Stimulated activated naive CD4-positive, alpha-beta T cell treated with Interleukin-2 at 50 U/mL for 16 hours (primary cell): ENCODE data around the gene OR5H2.
"Not testable (repeated sequence)": the region's sequence is repeated elsewhere in the genome, so short reads cannot be mapped to it uniquely, and the experiment has no call there.

ENCODE experiments used
- DNase-seq: peaks from one replicate; lab custom pipeline; 2025; lab: John Stamatoyannopoulos, UW

Gene OR5H2

DNA sequence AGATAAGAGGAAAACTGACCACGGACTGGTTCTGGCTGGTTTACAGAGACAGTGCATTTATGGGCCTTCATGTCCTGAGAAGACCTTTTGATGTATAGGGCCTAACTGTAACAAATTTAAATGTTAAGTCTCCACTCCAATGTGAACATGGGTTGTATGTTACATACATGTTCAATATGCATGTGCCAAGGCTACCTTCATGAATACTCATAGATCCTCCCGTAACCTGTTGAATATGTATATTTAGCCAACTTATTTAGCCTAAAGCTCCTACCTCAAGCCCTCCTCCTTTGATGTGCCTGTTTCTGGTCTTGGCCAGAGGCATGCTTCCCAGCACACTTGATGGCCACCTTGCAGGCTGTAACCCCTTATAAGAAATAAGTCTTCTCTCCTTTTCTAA, at the start of gene OR5H2:
Gene OR5H2, plus strand, starts transcription at position 301 of the 400 bp plus-strand sequence. CDS start 398 bp downstream, outside the sequence.
- no peak for DNase-seq

DNA sequence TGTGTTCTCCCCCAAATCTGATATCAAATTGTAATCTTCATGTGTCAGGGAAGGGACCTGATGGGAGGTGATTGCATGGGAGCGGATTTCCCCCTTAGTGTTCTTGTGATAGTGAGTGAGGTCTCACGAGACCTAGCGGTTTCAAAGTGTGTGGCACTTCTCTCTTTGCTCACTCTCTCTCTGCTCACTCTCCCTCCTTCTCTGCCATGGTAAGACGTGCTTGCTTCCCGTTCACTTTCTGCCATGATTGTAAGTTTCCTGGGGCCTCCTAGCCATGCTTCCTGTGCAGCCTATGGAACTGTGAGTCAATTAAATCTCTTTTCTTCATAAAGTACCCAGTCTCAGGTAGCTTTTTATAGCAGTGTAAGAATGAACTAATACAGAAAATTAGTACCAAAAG, 48.8 kb upstream of the OR5H2 start:
- no peak for DNase-seq

DNA sequence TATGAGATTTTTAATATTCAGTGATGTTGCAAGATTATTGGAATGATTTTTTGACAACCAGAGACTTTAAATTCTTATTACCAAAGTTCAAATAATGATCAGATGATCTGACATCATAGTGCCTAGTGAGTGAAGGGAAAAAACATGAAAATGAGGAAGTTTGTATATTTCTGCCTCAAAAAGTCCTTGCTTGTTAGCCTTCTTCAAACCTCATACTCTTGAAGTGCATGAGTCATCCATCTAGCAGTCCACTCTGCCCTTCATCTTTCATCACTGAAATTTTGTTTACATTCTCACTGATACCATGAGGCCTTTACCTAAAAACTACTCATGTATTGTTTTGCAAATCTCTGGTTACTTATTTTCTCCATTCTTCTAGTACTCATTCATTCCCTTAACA, 42.2 kb upstream of the OR5H2 start:
- DNase-seq: no peak

DNA sequence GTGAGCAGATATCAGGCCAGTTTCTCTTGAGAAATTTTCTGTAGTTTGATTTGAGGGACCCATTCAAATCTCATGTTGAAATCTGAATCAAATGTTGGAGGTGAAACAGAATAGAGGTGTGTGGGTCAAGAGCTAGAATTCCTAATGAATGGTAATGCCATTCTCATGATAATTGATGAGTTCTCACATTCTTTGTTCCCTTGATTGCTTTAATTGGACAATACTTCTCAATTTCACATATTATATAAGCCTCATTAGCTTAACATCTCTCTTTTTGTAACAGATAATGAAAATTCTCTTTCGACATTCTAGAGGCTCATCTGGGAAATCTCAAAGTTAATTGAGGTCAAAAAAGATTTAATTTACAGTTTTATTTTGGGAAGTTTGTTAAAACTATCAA, 40.1 kb upstream of the OR5H2 start:
- no peak for DNase-seq

DNA sequence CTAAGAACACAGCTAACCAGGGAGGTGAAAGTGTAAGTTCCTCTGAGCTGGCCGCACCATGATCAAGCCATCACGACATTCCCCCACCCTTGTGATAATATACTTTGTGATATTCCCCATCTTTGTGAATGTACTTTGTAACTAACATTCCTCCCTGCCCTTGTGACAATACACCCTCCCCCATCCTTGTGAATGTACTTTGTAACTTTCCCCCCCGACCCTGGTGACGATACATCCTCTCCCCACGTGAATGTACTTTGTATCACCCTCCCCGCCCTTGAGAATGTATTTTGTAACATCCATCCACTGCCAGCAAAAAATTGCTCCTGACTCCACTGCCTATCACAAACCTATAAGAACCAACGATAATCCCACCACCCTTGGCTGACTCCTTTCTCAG, 38.5 kb upstream of the OR5H2 start:
- no peak for DNase-seq

DNA sequence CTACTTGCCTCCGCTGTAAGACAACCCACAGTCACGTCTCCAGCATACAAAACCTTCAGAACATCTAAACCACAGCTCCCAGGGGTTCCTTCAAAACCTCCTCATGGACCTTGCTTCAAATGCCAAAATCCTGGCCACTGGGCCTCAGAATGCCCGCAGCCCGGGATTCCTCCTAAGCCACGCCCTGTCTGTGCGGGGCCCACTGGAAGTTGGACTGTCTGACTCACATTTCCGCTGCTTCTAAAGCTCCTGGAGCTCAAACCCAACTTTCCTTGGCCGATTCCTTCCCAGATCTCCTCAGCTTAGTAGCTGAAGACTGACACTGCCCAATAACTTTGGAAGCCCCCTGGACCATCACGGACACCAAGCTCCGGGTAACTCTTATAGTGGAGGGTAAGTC, 36.2 kb upstream of the OR5H2 start:
- DNase-seq: no peak

DNA sequence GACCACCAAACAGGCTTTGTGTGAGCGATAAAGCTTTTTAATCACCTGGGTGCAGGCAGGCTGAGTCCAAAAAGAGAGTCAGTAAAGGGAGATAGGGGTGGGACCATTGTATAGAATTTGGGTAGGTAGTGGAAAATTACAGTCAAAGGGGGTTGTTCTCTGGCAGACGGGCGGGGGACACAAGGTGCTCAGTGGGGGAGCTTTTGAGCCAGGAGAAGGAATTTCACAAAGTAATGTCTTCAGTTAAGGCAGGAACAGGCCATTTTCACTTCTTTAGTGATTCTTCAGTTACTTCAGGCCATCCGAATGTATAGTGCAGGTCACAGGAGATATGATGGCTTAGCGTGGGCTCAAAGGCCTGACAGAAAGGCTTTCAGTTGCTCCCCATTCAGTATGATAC, 26.3 kb upstream of the OR5H2 start:
- not testable (repeated sequence) for DNase-seq

DNA sequence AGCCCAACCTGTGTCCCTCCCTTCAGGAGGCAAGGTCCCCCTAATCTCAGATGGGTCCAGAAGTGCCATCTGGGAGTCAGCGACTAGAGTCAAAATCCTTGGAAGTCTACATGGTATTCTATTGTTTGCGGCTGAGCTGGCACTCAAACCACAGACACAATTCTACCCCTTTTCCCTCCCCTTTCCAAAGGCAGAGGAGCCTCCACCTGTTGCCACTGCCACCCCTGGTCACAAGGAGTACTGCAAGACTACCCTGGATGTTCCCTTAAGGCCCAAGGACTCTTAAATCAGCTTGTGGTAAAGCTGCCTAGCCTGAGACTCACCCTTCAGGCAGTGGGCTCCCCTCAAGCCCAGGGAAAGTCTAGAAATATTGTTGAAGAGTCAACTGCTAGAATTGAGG, 22.6 kb upstream of the OR5H2 start:
- DNase-seq: no peak

DNA sequence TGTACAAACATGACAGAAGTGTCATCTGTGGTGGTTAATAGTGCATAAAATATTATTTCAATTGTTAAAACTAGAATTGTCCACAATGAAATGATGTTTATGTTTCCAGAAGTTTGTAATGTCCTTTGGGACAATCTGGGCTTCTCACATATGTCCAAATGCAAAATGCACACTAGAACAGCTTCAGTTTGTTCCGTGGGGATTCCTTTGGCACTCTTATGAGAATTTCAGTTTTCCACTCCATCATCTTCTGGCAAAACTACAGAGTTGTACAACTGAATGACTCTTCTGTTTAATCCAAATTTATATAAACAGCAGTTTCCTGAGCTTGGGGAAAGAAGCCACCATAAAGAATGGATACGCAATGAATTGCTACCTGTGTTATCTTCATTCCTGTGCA, 20.3 kb upstream of the OR5H2 start:
- DNase-seq: no peak

DNA sequence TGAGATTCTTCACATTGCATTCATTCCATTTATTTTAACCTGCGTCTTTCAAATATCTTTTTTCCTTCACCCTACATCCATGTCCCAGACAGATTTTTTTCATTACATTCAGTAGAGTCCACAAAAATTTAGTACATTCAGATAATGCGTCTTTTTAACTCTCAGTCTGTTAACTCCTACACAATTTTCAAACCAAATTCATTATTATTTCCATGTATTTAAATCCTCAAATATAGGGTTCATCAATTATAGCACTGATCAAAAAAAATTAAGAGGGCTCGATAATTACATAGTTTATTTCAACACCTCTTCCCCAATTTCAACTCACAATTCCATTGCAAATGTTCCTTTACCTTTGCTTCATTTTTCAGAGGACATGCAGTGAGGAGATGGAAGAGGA, 18.4 kb upstream of the OR5H2 start, which contains the start of gene OR5H6:
Gene OR5H6, plus strand, starts transcription at position 301 of the 400 bp plus-strand sequence. Its CDS starts 89 bp downstream, at position 390.
- no peak for DNase-seq

DNA sequence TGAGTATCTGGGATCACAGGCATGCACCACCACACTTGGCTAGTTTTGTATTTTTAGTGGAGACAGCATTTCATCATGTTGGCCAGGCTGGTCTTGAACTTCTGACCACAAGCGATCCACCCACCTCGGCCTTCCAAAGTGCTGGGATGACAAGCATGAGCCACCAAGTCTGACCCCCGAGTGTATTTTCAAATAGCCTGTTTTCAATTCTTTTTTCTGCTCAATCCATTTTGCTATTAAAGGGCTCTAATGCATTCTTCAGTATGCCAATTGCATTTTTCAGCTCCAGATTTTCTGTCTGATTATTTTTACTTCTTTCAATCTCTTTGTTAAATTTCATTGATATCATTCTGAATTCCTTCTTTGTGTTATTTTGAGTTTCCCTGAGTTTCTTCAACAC, 12.5 kb upstream of the OR5H2 start:
- DNase-seq: no peak

DNA sequence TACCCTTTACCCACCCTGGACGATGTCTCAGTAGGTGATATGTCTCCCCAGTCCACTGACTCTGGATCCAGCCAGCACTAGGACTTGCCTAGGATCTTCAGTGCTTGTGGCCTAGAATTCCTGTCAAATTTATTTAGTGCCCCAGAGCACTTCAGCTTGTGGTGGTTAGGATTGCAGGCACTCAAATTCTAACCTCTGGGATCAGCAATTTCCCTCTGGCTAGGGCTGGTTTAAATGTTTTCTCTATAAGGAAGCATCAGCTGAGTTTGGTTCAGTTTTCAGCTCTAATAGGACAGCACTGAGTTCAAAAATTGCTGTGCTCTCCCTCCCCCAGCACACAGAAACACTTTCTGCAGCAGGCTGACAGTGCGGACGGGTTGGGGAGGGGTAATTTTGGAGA, 10.2 kb upstream of the OR5H2 start:
- DNase-seq: no peak

DNA sequence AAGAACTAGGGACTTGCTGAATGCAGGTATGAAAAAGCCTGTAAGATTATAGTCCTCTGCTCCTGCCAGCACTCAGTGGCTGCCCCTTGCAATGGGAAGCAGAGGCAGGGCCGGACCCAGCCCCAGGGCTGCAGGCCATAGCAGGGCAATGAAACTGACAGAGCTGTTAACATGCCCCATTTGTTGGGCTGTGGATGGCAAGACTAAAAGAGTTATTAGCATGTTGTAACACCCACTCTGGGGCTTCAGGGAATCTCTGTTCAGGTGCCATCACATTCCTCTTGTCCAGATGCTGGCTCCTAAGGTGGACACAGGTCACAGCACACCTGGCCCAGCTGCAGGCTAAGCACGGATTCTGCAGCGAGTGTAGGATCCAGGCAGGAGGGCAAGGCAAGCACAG, 7.4 kb upstream of the OR5H2 start:
- no peak for DNase-seq

DNA sequence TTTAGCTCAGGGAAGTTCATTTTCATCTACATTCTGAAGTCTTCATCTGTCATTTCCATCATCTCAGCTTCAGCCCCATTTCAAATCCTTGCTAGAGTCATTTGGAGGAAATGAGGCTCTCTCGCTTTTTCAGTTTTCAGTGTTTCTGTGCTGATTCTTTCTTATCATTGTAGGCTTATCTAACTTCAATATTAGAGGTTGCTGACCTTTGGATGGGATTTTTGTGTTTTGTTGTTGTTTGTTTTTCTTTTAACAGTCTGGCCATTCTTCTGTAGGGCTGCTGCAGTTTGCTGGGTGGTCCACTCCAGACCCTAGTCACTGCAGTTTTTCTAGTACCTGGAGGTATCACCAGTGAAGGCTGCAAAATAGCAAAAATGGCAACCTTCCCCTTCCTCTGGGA, 8.6 kb downstream of the OR5H2 start:
- no peak for DNase-seq

DNA sequence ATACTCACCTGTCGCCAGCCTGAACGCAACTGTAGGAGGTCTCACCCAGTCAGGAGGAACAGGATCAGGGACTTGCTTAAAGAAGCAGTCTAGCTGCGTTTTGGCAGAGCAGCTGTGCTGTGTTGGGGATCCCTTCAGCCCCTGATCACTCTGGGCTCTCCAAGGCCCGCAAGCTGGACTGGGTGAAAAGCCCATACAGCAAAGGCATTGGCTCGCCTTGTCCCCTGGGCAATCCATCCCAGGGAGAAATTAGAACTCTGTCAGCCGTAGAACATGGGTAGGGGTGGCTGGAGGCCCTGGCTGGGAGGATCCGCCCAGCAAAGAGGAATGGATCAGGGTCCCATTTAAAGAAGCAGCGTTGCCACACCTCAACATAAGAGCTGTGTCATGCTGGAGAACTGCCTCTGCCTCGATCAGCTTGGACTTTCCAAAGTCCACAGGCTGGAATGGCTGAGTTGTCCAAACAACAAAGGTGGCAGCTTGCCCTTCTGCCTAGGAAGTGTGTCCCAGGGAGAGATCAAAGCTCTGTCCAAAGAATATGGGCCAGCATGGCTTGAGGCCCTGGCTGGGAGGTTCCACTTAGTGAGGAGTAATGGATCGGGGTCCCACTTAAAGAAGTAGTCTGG, 9.1 kb downstream of the OR5H2 start:
- DNase-seq: no peak

DNA sequence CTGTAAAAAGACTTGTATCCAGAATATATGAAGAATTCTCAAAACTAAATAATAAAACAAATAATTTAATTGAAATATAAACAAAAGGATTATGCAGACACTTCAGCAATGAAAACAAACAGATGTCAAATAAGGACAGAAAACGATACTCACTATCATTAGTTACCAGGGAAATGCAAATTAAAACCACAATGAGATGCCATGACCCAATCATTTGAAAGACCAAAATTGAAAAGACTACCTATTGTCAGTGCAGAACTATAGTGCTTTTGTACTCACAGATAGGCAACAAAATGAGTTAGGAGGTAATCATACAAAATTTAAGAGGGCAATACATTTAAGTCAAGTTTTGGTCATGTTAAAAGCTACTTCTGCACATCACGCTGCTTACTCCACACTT, 39.8 kb downstream of the OR5H2 start:
- no peak for DNase-seq

DNA sequence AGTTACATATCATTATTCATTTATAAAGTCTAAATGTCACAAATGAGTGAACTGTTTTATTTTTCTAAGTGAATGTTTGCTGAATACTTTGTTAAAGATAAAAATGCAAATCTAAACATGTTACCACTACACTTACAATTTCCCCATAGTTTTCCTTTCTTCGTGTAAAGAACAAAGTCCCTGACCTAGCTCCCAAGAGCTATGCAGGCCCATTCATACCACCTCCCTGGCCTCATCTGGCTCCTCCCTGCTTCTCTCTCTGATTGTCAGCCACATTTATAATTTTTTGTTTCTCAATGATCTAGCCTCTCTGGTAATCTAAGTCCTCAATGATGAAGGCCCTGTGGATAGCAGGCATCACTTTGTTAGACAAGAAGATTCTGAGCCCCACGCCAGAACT, 40.4 kb downstream of the OR5H2 start:
- no peak for DNase-seq

DNA sequence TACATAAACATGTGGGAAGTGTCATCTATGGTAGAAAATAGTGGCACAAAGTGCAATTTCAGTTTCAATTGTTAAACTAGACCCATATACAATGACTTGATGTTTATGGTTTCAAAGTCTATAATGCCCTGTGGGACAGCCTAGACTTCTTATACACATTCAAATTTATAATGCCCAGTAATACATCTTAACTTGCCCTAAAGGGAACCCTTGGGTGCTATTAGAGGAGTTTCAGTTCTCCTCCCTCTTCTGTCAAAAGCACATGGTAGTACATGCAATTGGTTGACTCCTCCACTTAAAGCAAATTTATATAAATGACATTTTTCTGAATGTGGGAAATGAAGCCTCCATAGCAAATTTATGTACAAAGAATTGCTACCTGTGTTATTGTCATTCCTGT, 41.1 kb downstream of the OR5H2 start:
- no peak for DNase-seq

DNA sequence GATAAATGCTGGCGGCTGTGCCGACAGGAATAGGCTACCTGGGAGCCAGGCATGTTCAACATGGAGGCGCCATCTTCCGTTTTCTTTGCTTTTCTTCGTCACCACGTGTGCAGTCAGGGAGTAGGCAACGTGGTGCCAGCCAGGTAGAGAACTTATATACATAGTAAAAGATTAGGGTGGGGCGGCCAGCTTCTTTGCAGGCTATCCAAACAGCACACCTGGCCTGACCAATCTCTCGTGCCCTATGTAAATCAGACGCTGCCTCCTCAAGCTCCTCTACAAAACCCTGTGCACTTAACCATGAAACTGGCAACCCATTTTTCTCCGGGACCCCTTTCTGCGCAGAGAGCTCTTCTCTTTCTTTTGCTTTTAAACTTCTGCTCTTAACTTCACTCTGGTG, 42.8 kb downstream of the OR5H2 start:
- no peak for DNase-seq

DNA sequence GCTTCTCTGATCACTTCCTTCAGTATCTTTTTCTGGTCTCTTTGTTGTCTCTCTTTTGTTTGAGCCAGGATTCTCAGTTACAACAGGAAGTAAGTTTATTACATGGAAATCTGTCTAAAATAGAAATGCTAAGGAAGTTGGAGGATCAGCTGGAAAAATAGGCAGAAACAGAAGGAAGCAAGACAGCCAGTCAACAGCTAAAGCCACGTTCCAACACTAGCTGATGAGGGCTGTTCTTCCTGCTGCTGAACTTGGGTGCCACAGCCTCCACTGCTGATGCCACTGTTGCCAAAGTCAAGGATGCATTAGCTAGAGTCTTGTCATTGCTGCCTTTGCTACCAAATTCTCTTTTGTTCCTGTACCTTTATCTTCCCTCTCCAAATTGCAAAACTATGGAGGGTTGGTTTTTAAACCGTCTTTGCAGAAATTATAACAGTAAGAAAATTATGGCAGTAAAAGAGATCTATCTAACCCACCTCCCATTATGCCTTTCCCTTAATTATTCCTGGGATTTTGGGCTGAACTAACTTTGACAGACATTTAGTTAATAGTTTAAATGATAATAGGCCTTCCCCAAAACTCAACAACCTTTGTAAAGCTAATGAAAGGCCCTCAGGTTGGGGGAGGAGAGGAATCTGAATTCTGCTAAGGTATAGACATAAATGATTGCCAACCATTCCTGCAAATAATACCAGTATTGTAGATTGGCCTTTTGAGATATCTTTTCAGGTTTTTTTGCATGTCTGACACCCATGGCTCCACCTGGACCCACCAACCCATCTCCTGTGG, 44.0 kb downstream of the OR5H2 start:
- DNase-seq: no peak

DNA sequence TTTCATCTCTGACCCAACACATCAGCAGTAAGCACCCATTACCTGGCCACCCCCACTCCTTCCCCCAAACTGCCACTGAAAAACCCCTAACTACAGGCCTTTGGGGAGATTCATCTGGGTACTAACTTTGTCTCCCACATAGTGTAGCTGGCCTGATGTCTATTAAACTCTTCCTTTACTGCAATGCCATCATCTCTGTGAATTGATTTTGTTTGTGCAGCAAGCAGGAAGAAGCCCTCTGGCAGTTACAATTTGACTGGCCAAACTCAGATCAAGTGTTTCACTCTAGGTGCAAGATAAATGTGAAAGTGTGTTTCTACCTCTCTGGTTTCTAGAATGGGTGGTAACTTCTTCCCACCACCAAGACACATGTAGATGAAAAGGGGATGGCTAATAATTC, 44.6 kb downstream of the OR5H2 start:
- no peak for DNase-seq

DNA sequence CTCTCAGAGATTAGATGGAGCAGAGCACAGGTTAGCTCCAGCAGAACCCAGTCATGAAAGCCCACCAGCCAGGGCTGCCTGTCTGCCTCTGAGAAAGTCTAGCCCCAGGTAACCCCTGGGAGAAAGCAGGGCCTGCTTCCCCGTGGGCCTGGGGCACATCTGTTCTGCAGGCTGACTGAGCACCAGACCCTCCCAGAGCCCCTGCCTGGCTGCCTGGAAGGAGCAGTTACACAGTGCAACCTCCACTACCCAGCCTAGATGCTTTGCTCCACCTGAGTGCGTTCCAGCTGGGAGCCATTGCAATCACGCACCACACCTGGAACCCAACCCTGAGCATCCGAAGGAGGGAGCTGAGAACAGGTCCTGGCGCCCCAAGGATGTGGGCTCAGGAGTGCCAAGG, 46.6 kb downstream of the OR5H2 start:
- DNase-seq: no peak

DNA sequence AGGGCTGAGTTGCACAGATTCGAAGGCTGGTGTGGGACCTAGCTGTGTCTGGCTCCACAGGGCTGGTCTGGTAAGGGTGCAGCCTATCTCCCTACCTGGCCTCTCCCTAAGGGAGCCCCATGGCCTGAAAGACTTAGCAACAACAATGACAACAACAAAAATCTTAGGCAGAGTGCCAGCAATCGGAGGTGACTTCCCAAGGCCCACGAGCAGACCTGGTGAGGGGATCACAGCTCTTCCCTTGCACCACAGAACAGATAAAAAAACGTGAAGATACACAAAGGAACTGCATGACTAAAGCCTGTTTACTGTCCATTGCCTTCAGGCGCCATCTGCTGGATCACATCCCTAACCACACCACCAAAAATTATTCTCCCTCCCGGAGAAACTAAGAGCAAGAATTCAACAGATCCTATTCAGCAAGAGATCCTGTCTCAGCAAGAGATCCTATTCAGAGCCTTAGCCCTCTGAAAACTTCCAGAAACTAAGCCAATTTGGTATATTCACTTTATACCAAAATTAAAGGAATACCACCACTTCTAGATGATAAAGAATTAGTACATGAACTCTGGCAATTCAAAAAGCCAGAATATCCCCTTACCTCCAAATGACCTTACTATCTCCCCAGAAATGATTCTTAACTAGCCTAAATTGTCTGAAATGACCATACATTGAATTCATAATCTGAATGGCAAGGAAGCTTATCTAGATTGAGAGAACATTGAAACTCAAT, 47.3 kb downstream of the OR5H2 start:
- peak; percentile 20 for DNase-seq
